HG02938 (cell line): ENCODE results near the gene FCMR.
"Not testable (repeated sequence)": the region's sequence is repeated elsewhere in the genome, so short reads cannot be mapped to it uniquely, and the experiment has no call there.

ENCODE experiments used
- ATAC-seq: cut with Tn5 transposase; IDR thresholded peaks from one replicate; pipeline ENCODE4 v1.9.1; 2021; ENCODE audit warnings: mild to moderate bottlenecking, moderate library complexity; ENCODE audit not compliant: unreplicated experiment

The FCMR gene

DNA sequence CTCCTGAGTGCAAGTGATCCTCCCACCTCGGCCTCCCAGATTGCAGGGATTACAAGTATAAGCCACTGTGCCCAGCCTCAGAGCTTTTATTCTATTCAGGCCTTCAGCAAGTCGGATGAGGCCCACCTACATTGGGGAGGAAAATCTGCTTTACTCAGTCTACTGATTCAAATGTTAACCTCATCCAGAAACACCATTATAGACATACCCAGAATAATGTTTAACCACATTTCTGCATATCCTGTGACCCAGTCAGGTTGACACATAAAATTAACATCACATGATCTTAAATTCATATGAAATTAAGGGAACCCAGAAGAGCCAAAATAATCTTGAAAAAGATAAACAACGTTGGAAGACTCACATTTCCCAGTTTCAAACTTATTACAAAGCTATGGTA is 41.4 kb downstream of the FCMR start:
- no peak for ATAC-seq

DNA sequence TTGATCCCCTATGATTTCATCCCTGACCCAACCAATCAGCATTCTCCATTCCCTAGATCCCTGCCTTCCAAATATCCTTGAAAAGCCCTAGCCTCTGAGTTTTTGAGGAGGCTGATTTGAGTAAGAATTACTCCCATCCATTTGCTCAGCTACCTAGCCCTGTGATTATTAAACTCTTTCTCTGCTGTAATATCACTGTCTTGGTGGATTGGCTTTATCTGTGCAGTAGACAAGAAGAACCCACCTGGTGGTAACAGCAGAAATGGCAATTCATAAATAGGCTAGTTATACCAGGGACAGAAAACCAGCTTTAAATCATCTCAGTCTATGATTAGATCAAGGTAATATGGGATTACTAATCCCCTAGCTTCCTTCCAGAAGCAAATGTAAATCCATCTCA is 43.3 kb downstream of the FCMR start:
- no peak for ATAC-seq

DNA sequence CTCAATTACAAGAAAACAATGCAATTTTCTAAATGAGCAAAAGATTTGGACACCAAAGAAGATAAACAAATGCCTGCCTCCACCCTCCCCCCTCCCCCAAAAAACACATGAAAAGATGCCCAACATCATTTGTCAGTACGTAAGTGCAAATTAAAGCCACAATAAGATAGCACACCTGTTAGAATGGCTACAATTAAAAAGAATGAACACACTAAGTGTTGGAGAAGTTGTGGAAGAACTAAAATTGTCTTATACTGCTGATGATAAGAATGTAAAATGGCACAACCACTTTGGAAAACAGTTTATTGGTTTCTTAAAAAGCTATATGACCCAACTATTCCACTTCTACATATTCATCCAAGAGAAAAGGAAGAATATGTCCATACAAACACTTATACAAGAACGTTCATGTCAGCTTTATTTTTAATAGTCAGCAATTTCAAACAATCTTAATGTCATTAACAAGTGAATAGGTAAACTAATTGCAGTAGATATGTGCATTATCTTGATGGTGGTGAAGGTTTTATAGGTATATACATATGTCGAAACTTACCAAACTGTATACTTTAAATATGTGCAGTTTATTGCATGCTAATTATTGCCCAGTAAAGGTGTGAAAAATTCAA is 45.9 kb downstream of the FCMR start:
- no peak for ATAC-seq

- no peak for ATAC-seq
Measured at GRCh38 chr1:206873603-206874188, 48.0 kb downstream of the FCMR start.

DNA sequence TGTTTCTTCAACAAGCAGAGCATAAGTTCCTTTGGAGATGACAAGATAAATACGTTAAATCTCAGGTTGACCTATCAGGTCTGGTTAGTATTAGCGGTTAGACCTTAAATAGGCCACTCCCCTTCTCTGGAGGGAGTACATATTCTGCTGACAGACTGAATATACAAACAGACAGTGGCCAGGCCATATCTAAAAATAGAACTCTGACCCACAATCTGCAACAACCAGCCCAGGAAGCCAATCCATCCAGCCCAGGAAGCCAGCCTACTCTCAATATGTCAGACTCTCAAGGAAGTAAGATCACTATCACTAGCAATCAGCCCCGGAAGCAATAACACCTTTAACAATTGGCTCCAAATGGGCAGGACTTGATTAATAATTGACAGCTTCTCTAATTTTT is 49.6 kb downstream of the FCMR start:
- no peak for ATAC-seq

- ATAC-seq, result no peak
Measured at GRCh38 chr1:206868264-206868663, 53.5 kb downstream of the FCMR start.

DNA sequence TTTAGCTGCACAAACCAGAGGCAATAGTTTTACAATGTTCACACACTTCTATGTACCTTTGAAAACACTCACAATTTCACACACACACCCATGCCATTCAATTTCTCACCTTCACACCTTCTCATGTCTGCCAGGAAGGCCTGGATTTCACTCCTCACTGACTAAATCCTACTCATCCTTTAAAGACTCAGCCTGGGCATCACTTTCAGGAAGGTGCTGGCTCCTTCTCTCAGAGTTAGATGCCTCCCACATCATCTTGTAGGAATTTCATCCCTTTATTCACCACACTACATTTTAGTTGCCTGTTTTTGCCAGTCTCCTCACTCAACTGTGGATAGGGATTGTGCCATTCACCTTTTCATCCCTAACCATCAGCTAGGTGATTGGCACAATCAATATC is 54.0 kb downstream of the FCMR start:
- ATAC-seq, result no peak

GRCh38 chr1:206867239-206867638 is 54.5 kb downstream of the FCMR start:
- no peak for ATAC-seq

DNA sequence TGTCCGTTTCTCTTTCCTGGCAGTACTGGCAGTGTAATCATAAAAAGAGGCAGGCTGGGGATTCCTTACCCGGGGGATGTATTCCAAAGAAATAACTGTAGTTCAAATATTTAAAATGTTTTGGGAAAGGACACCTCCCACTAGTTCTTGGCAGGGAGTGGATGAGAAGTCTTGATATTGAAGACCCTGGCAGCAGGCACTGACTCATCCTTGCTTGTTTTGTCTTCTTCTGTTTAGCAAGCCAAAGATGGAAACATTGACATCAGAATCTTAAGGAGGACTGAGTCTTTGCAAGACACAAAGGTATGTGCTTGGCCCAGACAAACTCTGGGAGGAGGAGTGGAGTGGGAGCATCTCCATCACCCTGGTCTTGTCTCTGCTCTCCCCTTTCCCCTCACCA is 55.7 kb downstream of the FCMR start:
- no peak for ATAC-seq

DNA sequence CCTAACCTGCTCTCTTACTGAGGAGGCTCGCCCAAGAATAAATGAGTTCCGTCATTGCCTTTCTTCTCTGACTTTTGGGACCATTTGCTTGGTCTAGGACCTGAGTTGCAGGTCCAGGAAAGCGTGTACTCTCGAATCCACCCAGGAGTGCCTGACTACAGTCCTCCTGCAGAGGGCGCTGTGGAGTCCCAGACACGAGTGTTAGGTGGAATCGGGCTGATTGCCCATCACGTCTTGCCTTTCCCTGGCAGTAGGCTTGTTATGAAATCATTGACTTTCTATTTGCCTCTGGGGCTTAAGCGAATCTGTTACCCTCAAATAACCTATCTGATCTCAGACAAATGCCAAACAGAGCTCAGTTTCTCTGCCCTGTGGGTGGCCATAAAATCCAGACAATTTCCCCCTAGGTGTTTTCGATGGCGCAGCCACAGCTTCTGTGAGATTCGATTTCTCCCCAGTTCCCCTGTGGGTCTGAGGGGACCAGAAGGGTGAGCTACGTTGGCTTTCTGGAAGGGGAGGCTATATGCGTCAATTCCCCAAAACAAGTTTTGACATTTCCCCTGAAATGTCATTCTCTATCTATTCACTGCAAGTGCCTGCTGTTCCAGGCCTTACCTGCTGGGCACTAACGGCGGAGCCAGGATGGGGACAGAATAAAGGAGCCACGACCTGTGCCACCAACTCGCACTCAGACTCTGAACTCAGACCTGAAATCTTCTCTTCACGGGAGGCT is 56.6 kb downstream of the FCMR start, which contains the start of gene IL20:
IL20 (plus strand) TSS at position 685 of the 733 bp plus-strand sequence. CDS start 230 bp downstream, outside the sequence.
- ATAC-seq, result no peak

- no peak for ATAC-seq
Measured at GRCh38 chr1:206863266-206863665, 58.5 kb downstream of the FCMR start.

- ATAC-seq, result no peak
Measured at GRCh38 chr1:206860165-206860564, 61.6 kb downstream of the FCMR start.

DNA sequence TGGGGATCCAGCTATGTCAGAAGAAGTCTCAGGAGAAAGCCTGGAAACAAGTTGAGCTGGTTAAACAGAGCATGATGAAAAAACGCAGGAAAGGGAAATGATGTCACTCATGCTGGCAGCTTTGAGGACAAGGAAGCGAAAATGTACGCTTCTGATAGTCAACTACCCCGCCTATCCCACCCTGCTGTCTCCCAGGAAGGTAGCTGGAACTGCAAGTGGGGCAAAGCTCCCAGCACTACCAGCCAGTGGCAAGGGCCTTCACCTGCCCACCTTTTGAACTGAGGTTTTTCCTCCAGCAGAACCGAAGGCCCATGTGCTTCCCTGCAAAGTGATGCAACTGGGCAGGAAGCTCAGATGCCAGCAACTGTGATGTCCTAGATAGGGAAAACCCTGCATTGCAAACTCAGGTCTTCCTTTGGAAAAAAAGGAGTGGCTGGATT is 62.6 kb downstream of the FCMR start:
- no peak for ATAC-seq

DNA sequence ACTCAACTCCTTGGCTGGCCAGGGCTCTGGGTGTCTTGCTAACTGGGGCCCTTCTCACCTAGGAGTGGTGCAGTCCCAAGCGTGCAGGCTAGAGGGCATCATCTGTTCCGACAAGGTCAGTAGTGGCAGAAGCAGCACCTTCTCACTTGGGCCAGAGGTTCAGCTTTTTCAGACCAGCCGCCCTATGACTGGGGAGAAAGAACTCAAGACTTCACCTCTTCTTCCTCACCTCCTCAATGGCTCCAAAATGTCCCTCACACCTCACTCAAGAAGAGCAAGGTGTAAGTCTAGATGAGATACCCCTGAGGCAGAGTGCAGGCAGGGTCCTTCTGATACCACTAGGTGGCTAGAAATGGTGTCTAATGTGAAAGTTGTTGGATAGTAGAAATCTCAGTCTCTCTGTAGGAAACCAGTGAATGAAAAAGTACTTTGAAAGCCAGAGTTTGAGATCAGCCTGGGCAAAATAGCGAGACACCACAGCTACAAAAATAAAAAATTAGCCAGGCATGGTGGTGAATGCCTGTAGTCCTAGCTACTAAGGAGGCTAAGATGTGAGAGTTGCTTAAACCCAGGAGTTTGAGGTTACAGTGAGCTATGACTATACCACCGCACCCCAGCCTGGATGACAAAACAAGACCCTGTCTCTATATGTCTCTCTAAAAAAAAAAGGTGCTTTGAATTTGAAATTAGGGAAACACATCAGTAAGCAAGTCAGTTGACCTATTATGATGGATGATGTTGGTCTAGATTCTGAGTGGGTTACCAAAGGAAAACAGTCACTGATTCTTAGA is 64.9 kb downstream of the FCMR start:
- no peak for ATAC-seq

DNA sequence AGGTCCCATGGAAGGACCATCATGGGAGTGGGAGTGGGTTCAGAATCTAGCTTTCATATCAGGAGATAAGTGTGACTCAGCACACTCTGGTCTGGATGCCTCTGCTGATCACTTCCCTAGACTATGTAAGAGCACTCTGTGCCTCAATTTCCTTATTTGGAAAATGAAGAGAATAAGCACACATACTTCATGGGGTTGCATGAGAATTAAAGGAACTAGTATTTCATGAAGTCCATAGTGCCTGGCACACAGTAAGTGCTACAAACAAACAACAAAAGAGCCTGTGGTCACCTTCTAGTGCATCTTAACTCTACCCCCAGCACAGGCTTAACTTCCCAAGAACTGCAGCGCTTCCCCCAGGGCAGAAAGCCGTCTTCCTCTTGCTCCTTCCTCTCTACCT is 65.9 kb downstream of the FCMR start:
- ATAC-seq, result no peak

- ATAC-seq, result no peak
Measured at GRCh38 chr1:206854401-206855129, 67.2 kb downstream of the FCMR start.

DNA sequence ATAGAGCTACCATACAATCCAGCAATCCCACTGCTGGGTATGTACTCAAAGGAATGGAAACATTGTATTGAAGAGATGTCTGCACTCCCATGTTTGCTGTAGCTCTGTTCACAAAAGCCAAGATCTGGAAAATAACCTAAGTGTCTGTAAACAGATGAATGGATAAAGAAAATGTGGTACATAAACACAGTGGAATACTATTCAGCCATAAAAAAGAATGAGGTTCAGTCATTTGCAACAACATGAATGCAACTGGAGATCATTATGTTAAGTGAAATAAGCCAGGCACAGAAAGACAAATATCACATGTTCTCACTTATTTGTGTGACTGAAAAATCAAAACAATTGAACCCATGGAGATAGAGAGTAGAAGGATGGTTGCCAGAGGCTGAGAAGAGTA is 68.0 kb downstream of the FCMR start:
- not testable (repeated sequence) for ATAC-seq
